Measurements from ENCODE around the gene CLCA2. TPM values are rescaled to one million over a fixed set of nuclear protein-coding genes. Genes with fewer than 3 reads are reported as not detected.
A peak's percentile ranks its signal among the peaks of the same experiment; 100 is the strongest.
"Not testable (repeated sequence)": the region's sequence is repeated elsewhere in the genome, so short reads cannot be mapped to it uniquely, and the experiment has no call there.

CLCA2 gene
- total RNA-seq, 1 donor from 2014 or later, result not detected

GRCh38 chr1:86500714-86501113 lies 76.7 kb downstream of the CLCA2 start:
- Mint-ChIP-seq H3K27me3 (ENCODE audit: insufficient read depth, low read depth) (peaks cover 2% of the 10 kb centered on the region), H3K9me3 (no peaks in the 10 kb centered on the region), H3K36me3 (peaks cover 2% of the 10 kb centered on the region), H3K27ac (no peak overlapping the region), H3K4me1 (peaks cover 24% of the 10 kb centered on the region), H3K4me3 (no peak overlapping the region)
- Histone ChIP-seq H3F3A (ENCODE audit: low read depth) (peaks cover 17% of the 10 kb centered on the region), H3K9ac (no peak overlapping the region), H3K4me1 (peaks cover 14% of the 10 kb centered on the region), H3K27me3 (no peaks in the 10 kb centered on the region), H2AFZ (replicated peaks) (no peak overlapping the region), H3K79me2 (ENCODE audit: low read depth) (no peaks in the 10 kb centered on the region), H3K4me2 (no peak overlapping the region), H3K9me3 (ENCODE audit: low read depth) (no peaks in the 10 kb centered on the region), H3K27ac (no peak overlapping the region), H3K36me3 (no peaks in the 10 kb centered on the region), H4K20me1 (ENCODE audit: low read depth) (no peaks in the 10 kb centered on the region), H3K4me3 (no peak overlapping the region)
- TF ChIP-seq CTCF (IDR thresholded peaks at IDR 0.05) (no peak), EZH2 (IDR thresholded peaks at IDR 0.05) (no peak), EZH2phosphoT487 (IDR thresholded peaks at IDR 0.05) (no peak)
- DNase-seq (ENCODE audit: low spot score), result no peak

- H3K4me1 Mint-ChIP-seq, result peaks cover 26% of the 10 kb centered on the region
- H3K4me1 ChIP-seq, result peaks cover 14% of the 10 kb centered on the region
- H2AFZ ChIP-seq (replicated peaks), result peak overlapping the region; percentile 69
- not testable (repeated sequence) for H3K9me3 Mint-ChIP-seq; H3K27me3 Mint-ChIP-seq (ENCODE audit: insufficient read depth, low read depth); H3K27me3 ChIP-seq; H4K20me1 ChIP-seq (ENCODE audit: low read depth); H3K9me3 ChIP-seq (ENCODE audit: low read depth); H3K4me3 Mint-ChIP-seq; H3K9ac ChIP-seq; H3K79me2 ChIP-seq (ENCODE audit: low read depth); H3K27ac ChIP-seq; H3K27ac Mint-ChIP-seq; H3K36me3 Mint-ChIP-seq; H3K36me3 ChIP-seq
- peaks cover 17% of the 10 kb centered on the region for H3F3A ChIP-seq (ENCODE audit: low read depth)
- DNase-seq (ENCODE audit: low spot score), result peak; percentile 79
- peak overlapping the region; percentile 73 for H3K4me2 ChIP-seq
- peak; percentile 60 for TF ChIP-seq CTCF (IDR thresholded peaks at IDR 0.05)
- peak overlapping the region; percentile 43 for H3K4me3 ChIP-seq
Measured at GRCh38 chr1:86502125-86502646, 78.2 kb downstream of the CLCA2 start.

GRCh38 chr1:86502721-86503405 lies 78.9 kb downstream of the CLCA2 start:
- Histone ChIP-seq H3K9ac (no peak overlapping the region), H3K4me2 (peak overlapping the region; percentile 73), H3K4me3 (peak overlapping the region; percentile 43), H3F3A (ENCODE audit: low read depth) (peaks cover 17% of the 10 kb centered on the region), H3K9me3 (ENCODE audit: low read depth) (no peaks in the 10 kb centered on the region), H3K27me3 (no peaks in the 10 kb centered on the region), H3K4me1 (peaks cover 14% of the 10 kb centered on the region), H3K79me2 (ENCODE audit: low read depth) (no peaks in the 10 kb centered on the region), H3K27ac (no peak overlapping the region), H3K36me3 (no peaks in the 10 kb centered on the region), H2AFZ (replicated peaks) (peak overlapping the region; percentile 69), H4K20me1 (ENCODE audit: low read depth) (no peaks in the 10 kb centered on the region)
- TF ChIP-seq CTCF (IDR thresholded peaks at IDR 0.05), result no peak
- no peak for TF ChIP-seq EZH2 (IDR thresholded peaks at IDR 0.05)
- Mint-ChIP-seq H3K27me3 (ENCODE audit: insufficient read depth, low read depth) (peaks cover 5% of the 10 kb centered on the region), H3K4me3 (no peak overlapping the region), H3K9me3 (no peaks in the 10 kb centered on the region), H3K36me3 (peaks cover 2% of the 10 kb centered on the region), H3K27ac (no peak overlapping the region), H3K4me1 (peaks cover 26% of the 10 kb centered on the region)
- peak; percentile 58 for DNase-seq (ENCODE audit: low spot score)

Measured in neural progenitor cell (in vitro differentiated cells).